HG03520 (cell line): ENCODE data around the gene NFE2L3.
A peak's percentile ranks its signal among the peaks of the same experiment; 100 is the strongest.
"Not testable (repeated sequence)": the region's sequence is repeated elsewhere in the genome, so short reads cannot be mapped to it uniquely, and the experiment has no call there.

Experiments
- ATAC-seq: cut with Tn5 transposase; IDR thresholded peaks from one replicate; pipeline ENCODE4 v1.9.1; 2021; ENCODE audit warnings: mild to moderate bottlenecking, moderate library complexity; ENCODE audit not compliant: unreplicated experiment

The NFE2L3 gene

GRCh38 chr7:26147030-26147429, 5.0 kb upstream of the NFE2L3 start:
- ATAC-seq = no peak

GRCh38 chr7:26147646-26148306, 4.2 kb upstream of the NFE2L3 start:
- not testable (repeated sequence) for ATAC-seq

DNA sequence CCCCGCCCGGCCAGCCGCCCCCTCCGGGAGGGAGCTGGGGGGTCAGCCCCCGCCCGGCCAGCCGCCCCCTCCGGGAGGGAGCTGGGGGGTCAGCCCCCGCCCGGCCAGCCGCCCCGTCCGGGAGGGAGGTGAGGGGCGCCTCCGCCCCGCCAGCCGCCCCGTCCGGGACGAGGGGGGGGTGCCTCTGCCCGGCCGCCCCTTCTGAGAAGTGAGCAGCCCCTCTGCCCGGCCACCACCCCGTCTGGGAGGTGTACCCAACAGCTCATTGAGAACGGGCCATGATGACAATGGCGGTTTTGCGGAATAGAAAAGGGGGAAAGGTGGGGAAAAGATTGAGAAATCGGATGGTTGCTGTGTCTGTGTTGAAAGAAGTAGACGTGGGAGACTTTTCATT, 3.7 kb upstream of the NFE2L3 start:
- not testable (repeated sequence) for ATAC-seq

- no peak for ATAC-seq
Observed at GRCh38 chr7:26149391-26149977, 2.5 kb upstream of the NFE2L3 start.

GRCh38 chr7:26151096-26151495, 902 bp upstream of the NFE2L3 start:
- no peak for ATAC-seq

- no peak for ATAC-seq
Observed at GRCh38 chr7:26151650-26151952, 397 bp upstream of the NFE2L3 start.

DNA sequence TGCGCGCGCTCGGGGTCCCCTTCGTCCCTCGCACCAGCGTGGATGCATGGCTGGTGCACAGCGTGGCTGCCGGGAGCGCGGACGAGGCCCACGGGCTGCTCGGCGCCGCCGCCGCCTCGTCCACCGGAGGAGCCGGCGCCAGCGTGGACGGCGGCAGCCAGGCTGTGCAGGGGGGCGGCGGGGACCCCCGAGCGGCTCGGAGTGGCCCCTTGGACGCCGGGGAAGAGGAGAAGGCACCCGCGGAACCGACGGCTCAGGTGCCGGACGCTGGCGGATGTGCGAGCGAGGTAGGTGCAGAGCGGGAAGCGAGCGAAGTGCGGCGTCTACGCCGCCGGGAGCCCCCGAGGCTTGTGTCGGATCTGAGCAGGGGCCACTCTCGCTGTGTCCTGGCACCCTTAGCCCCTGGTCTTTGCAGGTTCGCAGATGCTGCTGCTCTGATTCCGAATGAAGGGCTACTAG, 813 bp downstream of the NFE2L3 start:
- peak; percentile 28 for ATAC-seq

DNA sequence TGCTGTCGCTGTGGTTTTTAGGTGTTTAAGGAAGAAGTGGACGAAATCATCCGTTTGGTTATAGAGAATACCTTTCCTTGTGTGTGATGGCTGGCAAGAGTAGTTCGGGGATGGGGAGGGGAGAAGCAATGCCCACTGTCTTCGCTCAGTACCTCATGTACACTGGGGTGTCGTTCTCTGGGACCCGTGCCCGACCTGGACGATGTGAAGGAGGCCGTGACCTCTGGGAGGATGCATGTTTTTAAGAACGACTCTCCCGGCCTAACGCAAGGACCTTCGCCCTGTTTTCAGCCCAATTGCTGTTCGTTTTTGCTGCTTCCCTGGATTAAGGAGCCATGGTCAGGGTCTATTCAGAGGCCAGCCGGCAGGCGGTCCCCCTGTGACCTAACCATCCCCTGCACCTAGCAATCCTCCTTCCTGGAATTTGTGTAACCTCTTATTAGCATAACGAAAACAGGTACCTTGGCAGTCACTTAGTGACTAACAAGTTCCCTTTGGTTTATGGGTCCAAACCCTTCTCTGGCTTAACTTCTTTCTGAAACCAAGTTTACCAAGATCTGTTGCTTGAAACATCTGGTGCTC, 1.3 kb downstream of the NFE2L3 start:
- ATAC-seq = no peak

DNA sequence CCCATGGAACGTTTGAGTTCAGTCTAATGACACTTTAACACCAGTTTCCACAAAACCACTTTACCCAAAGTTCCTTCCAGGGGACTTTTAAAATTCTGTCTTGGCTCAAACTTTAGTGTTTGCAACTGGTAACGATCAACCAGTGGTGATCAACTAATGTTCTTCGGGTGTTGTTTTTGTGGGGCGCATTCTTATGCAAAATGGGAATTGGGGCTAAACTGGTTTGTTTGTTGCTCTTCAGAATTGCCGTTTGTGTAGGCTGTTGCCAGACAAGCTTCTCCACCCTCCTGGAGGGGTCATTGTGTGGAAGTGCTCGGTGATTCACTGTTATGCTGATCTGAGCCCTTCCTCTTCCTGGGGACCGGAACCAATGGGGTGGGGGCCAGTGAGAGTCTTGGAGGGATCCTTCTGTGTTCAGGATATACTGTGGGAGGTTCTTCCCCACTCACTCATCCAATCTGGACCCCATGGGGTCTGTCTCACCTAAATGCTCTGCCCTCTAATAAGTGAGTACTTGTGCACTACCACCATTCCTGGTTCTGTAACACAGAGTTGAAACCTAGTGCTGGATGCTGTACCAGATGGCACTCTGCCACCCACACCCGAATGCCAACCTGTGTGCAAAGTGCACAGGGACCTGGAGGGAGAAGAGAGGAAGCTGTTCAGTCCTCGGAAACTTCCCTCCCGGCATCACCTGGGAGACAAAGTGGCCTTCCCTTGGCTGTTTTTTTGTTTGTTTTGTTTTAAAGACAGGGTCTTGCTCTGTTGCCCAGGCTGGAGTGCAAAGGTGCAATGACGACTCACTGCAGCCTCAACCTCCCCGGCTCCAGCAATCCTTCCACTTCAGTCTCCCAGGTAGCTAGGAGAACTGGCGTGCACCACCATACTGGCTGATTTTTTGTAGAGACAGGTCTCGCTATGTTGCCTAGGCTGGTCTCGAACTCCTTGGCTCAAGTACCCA, 2.1 kb downstream of the NFE2L3 start:
- ATAC-seq = no peak

GRCh38 chr7:26155531-26156375, 3.8 kb downstream of the NFE2L3 start:
- ATAC-seq = no peak

DNA sequence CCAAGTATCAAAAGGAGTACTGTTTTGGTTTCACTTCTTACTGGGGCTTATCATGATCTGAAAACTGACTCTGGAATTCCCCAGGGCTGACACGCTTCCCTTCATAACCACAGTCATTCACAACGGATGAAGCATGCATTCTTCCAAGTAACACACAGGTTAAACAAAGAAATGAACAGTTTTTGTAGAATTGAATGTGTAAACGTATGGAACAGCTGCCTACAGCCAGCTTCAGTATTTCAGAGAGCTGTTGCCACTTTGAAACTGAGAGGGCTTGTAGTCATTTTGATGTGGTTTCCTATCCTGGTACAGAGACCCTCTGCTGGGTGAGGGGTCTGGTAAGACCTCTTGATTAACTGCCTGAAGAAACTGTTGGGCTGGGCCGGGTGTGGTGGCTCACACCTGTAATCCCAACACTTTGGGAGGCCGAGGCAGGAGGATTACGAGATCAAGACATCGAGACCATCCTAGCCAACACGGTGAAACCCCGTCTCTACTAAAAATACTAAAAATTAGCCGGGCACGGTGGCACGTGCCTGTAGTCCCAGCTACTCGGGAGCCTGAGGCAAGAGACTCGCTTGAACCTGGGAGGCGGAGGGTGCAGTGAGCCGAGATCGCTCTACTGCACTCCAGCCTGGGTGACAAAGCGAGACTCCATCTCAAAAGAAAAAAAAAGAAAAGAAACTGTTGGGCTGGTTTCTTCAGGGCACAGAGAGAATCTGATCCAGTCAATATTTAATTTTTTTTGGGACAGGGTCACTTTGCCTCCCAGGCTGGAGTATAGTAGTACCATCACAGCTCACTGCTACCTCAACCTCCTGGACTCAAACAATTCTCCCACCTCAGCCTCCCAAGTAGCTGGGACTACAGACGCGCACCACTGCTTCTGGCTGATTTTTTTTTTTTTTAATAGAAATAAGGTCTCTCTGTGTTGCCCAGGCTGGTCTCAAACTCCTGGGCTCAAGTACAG, 4.7 kb downstream of the NFE2L3 start:
- ATAC-seq = no peak

DNA sequence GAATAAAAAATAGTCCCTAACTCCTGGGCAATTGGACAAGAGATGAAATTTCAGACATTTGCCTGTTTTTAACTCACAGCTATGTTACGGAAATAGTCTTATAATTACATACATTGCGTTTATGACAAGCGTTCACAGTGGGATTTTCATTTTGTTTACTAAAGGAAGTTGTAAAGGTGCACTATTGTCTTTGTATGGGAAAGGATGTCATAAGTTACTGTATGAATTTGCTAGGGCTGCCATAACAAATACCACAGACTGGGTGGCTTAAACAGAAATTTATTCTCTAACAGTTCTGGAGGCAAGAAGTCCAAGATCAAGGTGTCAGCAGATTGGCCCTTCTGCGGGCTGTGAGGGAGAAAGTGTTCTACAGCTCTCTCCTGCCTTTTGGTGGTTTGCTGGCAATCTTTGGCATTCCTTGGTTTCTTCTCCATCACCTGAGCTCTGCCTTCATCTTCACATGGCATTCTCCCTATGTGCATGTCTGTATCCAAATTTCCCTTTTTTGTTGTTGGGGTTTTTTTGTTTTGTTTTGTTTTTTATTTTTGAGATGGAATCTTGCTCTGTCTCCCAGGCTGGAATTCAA, 5.6 kb downstream of the NFE2L3 start:
- ATAC-seq = no peak

GRCh38 chr7:26159243-26159642, 7.2 kb downstream of the NFE2L3 start:
- no peak for ATAC-seq

DNA sequence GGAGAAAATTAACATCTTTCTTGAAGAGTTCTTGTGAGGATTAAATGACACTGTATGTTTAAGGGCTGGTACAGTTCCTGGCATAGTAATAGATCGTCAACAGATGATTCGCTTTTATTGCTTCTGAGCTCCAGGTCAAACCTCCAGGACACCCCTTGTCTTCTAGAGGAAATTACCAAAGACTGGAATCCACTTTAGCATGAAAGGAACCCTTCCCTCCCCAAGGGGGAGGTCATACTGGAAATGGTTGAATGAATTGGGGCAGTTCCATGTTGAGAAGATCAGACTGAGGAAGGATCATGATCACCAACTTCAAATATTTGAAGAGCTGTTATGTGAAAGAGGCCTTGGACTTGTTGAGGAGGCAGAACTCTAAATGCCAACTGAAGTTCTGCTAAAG, 8.9 kb downstream of the NFE2L3 start:
- ATAC-seq = no peak

GRCh38 chr7:26162431-26162830, 10.4 kb downstream of the NFE2L3 start:
- ATAC-seq = no peak

DNA sequence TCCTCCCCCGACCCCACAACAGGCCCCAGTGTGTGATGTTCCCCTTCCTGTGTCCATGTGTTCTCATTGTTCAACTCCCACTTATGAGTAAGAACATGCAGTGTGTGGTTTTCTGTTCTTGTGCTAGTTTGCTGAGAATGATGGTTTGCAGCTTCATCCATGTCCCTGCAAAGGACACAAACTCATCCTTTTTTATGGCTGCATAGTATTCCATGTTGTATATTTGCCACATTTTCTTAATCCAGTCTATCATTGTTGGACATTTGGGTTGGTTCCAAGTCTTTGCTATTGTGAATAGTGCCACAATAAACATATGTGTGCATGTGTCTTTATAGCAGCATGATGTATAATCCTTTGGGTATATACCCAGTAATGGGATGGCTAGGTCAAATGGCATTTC, 11.8 kb downstream of the NFE2L3 start:
- ATAC-seq = not testable (repeated sequence)

DNA sequence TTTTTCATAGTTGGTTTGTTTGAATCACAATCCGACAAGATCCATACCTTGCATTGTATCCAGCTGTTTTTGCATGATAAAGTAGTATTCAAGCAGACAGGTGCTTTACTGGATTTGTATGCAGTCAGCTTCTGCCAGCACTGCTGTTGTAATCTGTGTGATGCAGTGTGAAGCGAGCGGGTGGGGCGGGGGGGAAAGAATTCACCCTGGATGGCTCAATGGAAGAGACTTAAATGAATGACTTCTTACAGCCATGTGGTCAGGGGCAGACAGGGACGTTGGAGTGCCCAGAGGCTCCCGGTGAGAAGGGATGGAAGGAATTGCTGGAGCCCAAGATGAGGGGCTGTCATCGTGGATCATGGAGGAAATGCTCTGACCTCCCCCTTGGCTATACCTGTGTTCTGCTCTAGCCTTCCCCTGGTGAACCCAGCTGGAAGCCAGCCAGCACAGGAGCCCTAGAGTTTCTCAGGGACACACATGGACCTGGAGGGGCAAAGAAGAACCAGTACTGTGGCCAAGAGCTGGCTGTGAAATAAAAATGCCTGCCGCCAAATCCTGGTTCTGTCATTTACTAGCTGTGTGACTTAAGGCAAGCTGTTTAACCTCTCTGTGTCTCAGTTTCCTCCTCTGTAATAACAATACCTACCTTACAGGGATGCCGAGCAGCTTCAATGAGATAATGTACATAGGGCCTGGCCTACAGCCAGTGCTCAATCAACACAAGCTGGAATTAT, 14.1 kb downstream of the NFE2L3 start:
- no peak for ATAC-seq

GRCh38 chr7:26166684-26167266, 14.8 kb downstream of the NFE2L3 start:
- no peak for ATAC-seq
